Suprapubic skin (tissue), 4 donors: Measurements from ENCODE around the gene SLC25A25. TPM values are rescaled to one million over a fixed set of nuclear protein-coding genes. Genes with fewer than 3 reads are reported as not detected.
A peak's percentile ranks its signal among the peaks of the same experiment; 100 is the strongest.

Experiments
- DNase-seq, 2 donors: peaks; one replicate each; pipeline ENCODE4 v3.0.0-alpha.2; 2019; ENCODE audit warnings: low spot score in 2 of 2
- H3K27ac ChIP-seq: fragments of 200-600 bp; sonication (generic); one replicate; pipeline ENCODE4 v1.5.1; 2019
- H3K27me3 ChIP-seq: fragments of 200-600 bp; sonication (generic); one replicate; pipeline ENCODE4 v1.5.1; 2019
- H3K36me3 ChIP-seq: fragments of 200-600 bp; sonication (generic); one replicate; pipeline ENCODE4 v1.5.1; 2019
- H3K4me1 ChIP-seq: fragments of 200-600 bp; sonication (generic); one replicate; pipeline ENCODE4 v1.5.1; 2019
- H3K4me3 ChIP-seq: fragments of 200-600 bp; sonication (generic); one replicate; pipeline ENCODE4 v1.5.1; 2019; ENCODE audit warnings: mild to moderate bottlenecking
- H3K9me3 ChIP-seq: fragments of 200-600 bp; sonication (generic); one replicate; pipeline ENCODE4 v1.5.1; 2019
- EP300 ChIP-seq: sonication (generic); formaldehyde crosslinking; IDR thresholded peaks from one replicate; pipeline ENCODE4 v1.6.1; 2017; ENCODE audit warnings: antibody characterized with exemption
- POLR2A ChIP-seq, 2 donors: fragments of 450-650 bp; IDR thresholded peaks; one replicate each; pipeline ENCODE4 v1.6.1; 2017; ENCODE audit warnings: antibody characterized with exemption in 2 of 2, mild to moderate bottlenecking in 2 of 2, moderate library complexity in 2 of 2
- POLR2AphosphoS5 ChIP-seq, 3 donors: sonication (generic); formaldehyde crosslinking; IDR thresholded peaks; one replicate each; pipeline ENCODE4 v1.6.1; 2017; ENCODE audit warnings: antibody characterized with exemption in 3 of 3
- WGBS: methylation state at CpG from one replicate; pipeline ENCODE4 v1.1.5; 2018; 5-methylcytosine and 5-hydroxymethylcytosine counted together
- total RNA-seq, 4 donors: library from RNA; depleted of rRNA; stranded (reverse); fragments of >200 nt; gene quantifications; one replicate each; pipeline ENCODE4 v1.1.0, GENCODE V29; 2016
- TF ChIP-seq, protein P1 (sequence below), 2 donors: fragments of 200-600 bp in 1 of 2; fragments of 450-650 bp in 1 of 2; sonication (generic) in 1 of 2; IDR thresholded peaks; one replicate each; pipeline ENCODE4 v1.5.1; 2016 to 2019; ENCODE audit warnings: antibody characterized with exemption in 2 of 2, mild to moderate bottlenecking in 1 of 2, moderate library complexity in 1 of 2

The SLC25A25 gene
- total RNA-seq, 4 donors from 2014 or later, result 37.9 to 106 (median 66.5) TPM

DNA sequence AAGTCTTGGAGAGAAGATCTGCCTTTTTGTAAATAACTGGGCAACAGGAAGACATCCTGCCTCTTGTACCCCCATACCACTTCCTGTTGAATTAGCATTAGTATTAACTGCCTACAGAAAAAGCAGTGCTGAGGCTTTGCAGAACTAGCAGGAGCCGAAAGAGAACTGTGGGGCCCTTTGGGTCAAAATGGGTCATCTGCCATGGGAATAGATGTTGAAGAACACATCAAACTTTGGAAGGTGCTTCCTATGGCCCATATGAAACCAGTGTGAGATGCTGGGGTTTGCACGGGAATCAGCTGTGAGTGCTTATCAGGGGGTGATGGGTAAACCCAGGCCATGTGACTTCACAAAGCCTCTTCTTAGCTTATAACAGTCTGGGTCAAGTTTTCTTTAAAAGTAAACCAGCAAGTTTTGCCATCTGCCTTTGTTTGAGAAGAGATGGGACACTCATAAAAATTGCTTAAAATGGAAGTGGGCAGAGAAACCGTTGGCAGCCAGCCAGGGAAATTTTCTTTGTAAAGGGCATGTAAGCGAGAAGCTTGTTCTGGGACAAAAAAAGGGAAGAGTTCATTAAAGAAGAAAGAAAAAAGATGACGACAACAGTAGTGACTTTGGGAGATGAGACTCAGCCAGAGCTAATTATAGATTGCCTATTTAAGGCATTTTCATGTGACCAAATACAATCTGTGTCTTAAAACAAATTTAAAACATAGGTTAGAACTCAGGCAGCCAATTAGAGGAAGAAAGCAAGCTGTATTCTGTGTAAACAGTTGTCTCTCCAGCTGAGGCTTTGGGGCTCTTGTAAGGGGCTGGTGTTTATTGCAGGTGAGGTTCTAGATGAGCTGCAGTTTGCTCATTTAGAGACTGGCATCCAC lies 4.4 kb downstream of the SLC25A25 start:
- TF ChIP-seq EP300 (no peak), POLR2AphosphoS5 (IDR thresholded peaks at IDR 0.05) (no peak), POLR2A (IDR thresholded peaks at IDR 0.05) (no peak)
- TF ChIP-seq, protein P1, sequence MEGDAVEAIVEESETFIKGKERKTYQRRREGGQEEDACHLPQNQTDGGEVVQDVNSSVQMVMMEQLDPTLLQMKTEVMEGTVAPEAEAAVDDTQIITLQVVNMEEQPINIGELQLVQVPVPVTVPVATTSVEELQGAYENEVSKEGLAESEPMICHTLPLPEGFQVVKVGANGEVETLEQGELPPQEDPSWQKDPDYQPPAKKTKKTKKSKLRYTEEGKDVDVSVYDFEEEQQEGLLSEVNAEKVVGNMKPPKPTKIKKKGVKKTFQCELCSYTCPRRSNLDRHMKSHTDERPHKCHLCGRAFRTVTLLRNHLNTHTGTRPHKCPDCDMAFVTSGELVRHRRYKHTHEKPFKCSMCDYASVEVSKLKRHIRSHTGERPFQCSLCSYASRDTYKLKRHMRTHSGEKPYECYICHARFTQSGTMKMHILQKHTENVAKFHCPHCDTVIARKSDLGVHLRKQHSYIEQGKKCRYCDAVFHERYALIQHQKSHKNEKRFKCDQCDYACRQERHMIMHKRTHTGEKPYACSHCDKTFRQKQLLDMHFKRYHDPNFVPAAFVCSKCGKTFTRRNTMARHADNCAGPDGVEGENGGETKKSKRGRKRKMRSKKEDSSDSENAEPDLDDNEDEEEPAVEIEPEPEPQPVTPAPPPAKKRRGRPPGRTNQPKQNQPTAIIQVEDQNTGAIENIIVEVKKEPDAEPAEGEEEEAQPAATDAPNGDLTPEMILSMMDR (IDR thresholded peaks at IDR 0.05), result no peak
- no peaks in the 10 kb centered on the region for H3K9me3 ChIP-seq
- peak overlapping the region; percentile 8 for H3K4me3 ChIP-seq
- peak overlapping the region; percentile 84 for H3K27ac ChIP-seq
- H3K4me1 ChIP-seq, result peaks cover 61% of the 10 kb centered on the region
- H3K36me3 ChIP-seq, result no peaks in the 10 kb centered on the region
- DNase-seq, result peak; percentile 93 to 94
- no peaks in the 10 kb centered on the region for H3K27me3 ChIP-seq
- 11% methylated on average over 5 of the region's 5 CpGs for WGBS

DNA sequence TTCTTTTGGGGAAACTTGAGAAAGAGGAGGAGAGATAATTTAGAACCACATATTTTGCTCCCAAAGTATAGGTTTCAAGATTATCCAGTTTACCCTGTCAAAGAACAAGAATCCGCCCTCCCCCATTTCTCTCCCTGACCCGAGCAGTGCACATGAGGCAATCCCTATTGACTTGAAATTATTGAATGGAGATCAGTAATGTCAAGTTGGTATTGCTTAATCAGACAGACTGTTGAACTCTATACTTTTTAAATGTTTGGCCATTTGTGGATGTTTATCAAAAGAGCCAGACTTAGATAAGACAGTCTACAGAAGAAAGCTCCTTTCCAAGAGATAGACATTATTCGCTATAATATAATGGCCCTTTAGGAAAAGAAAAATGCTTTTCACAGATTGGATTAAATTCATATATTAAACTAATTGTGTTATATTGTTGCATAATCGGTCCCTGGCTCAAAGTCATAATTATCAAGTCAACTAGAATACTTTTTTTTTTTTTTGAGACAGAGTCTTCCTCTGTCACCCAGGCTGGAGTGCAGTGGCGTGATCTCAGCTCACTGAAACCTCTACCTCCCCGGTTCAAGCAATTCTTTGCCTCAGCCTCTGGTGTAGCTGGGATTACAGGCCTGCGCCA lies 5.3 kb downstream of the SLC25A25 start:
- Histone ChIP-seq H3K9me3 (no peaks in the 10 kb centered on the region), H3K27ac (peak overlapping the region; percentile 84), H3K36me3 (no peaks in the 10 kb centered on the region), H3K4me1 (peaks cover 71% of the 10 kb centered on the region), H3K27me3 (no peaks in the 10 kb centered on the region), H3K4me3 (no peak overlapping the region)
- TF ChIP-seq POLR2AphosphoS5 (IDR thresholded peaks at IDR 0.05) (no peak), EP300 (no peak), POLR2A (IDR thresholded peaks at IDR 0.05) (no peak)
- TF ChIP-seq, protein P1 (IDR thresholded peaks at IDR 0.05), result no peak
- no peak for DNase-seq
- 65% methylated on average over 7 of the region's 7 CpGs for WGBS

DNA sequence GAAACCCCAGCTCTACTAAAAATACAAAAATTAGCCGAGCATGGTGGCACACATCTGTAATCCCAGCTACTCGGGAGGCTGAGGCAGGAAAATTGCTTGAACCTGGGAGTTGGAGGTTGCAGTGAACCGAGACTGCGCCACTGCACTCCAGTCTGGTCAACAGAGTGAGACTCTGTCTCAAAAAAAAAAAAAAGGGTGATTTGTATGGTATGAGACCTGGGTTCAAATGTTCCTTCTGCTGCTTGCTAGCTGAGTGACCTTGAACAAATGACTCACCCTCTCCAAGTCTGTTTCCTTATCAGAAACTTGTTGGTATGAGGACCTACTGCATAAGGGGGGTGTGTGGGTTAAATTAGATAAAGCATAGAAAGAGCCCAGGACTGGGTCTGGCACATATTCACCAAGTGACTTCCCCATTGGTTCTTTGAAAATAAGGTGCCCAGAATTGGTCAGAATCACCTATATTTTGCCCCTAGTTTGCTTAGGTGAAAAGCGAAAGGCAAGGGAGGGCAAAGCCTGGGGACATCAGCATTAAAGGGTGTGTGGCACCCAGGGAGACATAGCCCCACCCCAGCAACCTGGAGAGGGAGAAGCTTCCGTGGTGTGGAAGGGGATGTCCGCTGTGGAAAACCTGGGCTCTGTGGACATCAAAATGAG lies 9.9 kb downstream of the SLC25A25 start:
- Histone ChIP-seq H3K9me3 (no peaks in the 10 kb centered on the region), H3K27me3 (no peaks in the 10 kb centered on the region), H3K4me3 (no peak overlapping the region), H3K36me3 (no peaks in the 10 kb centered on the region), H3K4me1 (peaks cover 67% of the 10 kb centered on the region), H3K27ac (peak overlapping the region; percentile 33)
- no peak for DNase-seq
- TF ChIP-seq, protein P1 (IDR thresholded peaks at IDR 0.05), result no peak
- TF ChIP-seq POLR2A (IDR thresholded peaks at IDR 0.05) (no peak), POLR2AphosphoS5 (IDR thresholded peaks at IDR 0.05) (no peak), EP300 (no peak)
- WGBS, result 92% methylated on average over 7 of the region's 7 CpGs

DNA sequence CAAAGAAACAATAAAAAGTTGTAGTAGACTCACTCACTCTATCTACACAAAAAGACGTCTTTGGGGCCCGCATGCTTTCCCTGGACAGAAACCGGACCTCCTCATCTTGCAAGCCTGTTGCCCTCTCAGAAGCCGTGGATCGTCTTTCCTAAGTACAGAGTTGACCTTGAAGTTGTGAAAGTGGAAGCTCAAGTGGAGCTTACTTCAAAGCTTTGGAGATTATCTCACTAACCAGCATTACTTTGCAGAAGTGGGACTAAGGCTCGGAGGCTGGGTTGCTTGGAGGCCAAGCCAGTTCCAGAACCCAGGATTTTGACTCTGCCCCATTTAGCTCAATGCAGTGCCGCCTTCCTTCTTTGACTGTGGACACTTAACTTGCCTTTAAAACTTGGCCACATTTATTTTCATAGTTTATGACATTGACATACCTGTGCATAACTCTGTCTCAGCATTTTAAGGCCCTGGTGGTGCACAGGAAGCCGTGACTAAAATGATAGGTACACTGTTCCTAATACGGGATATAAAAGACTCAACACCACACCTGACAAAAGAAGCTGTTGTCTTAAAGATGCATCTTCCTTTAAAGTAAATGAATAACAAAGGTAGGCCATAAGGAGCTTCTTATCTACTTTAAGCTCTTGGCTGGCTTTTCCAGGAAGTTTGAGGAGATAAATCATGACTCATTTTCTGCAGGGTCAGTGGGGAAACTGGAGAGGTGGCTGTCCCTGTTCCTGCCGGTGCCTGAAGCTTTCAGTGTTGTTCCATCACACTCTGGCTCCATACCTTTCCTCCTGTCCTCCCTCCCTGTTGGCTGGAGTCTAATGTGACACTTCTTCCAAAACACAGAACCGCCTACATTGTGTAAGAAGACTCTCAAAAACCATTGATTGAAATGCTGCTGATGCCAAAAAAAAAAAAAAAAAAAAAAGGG lies 10.7 kb downstream of the SLC25A25 start:
- Histone ChIP-seq H3K9me3 (no peaks in the 10 kb centered on the region), H3K4me1 (peaks cover 59% of the 10 kb centered on the region), H3K27ac (peak overlapping the region; percentile 33), H3K27me3 (no peaks in the 10 kb centered on the region), H3K4me3 (no peak overlapping the region), H3K36me3 (no peaks in the 10 kb centered on the region)
- TF ChIP-seq POLR2A (IDR thresholded peaks at IDR 0.05), result no peak
- TF ChIP-seq EP300, result no peak
- TF ChIP-seq, protein P1 (IDR thresholded peaks at IDR 0.05), result no peak
- no peak for TF ChIP-seq POLR2AphosphoS5 (IDR thresholded peaks at IDR 0.05)
- 63% methylated on average over 11 of the region's 11 CpGs for WGBS
- DNase-seq, result no peak
